GM19043 (cell line): ENCODE data around the gene DDX25.
"Not testable (repeated sequence)": the region's sequence is repeated elsewhere in the genome, so short reads cannot be mapped to it uniquely, and the experiment has no call there.

ENCODE experiments used
- ATAC-seq: cut with Tn5 transposase; IDR thresholded peaks from one replicate; pipeline ENCODE4 v1.9.1; 2021; ENCODE audit warnings: low read depth; ENCODE audit not compliant: unreplicated experiment

The DDX25 gene

GRCh38 chr11:125902927-125903710, 1.2 kb upstream of the DDX25 start, which contains the start of gene PUS3:
Gene PUS3 (minus strand): TSS chr11:125903206. CDS start chr11:125896284, 6,922 bp downstream.
- ATAC-seq: peak; percentile 99

GRCh38 chr11:125904678-125905077, 370 bp downstream of the DDX25 start:
- no peak for ATAC-seq

- ATAC-seq: no peak
Observed at GRCh38 chr11:125910226-125910849, 6.0 kb downstream of the DDX25 start.

GRCh38 chr11:125914601-125915000, 10.3 kb downstream of the DDX25 start:
- ATAC-seq: not testable (repeated sequence)

- no peak for ATAC-seq
Observed at GRCh38 chr11:125916683-125917347, 12.5 kb downstream of the DDX25 start.

GRCh38 chr11:125918140-125918840, 14.0 kb downstream of the DDX25 start:
- no peak for ATAC-seq

GRCh38 chr11:125921042-125921441, 16.7 kb downstream of the DDX25 start:
- no peak for ATAC-seq

- ATAC-seq: no peak
Observed at GRCh38 chr11:125922156-125922555, 17.8 kb downstream of the DDX25 start.

- ATAC-seq: peak; percentile 72
Observed at GRCh38 chr11:125923012-125923579, 18.8 kb downstream of the DDX25 start.

GRCh38 chr11:125923633-125924032, 19.3 kb downstream of the DDX25 start:
- ATAC-seq: no peak

- ATAC-seq: no peak
Observed at GRCh38 chr11:125924384-125925007, 20.2 kb downstream of the DDX25 start.

- no peak for ATAC-seq
Observed at GRCh38 chr11:125925247-125925740, 21.0 kb downstream of the DDX25 start.

- ATAC-seq: no peak
Observed at GRCh38 chr11:125925804-125926203, 21.5 kb downstream of the DDX25 start.

- ATAC-seq: no peak
Observed at GRCh38 chr11:125926682-125927081, 22.4 kb downstream of the DDX25 start.

GRCh38 chr11:125929445-125930075, 25.3 kb downstream of the DDX25 start:
- no peak for ATAC-seq

- ATAC-seq: no peak
Observed at GRCh38 chr11:125930076-125930450, 25.8 kb downstream of the DDX25 start.

GRCh38 chr11:125931116-125931515, 26.8 kb downstream of the DDX25 start:
- ATAC-seq: no peak

- no peak for ATAC-seq
Observed at GRCh38 chr11:125931668-125932067, 27.4 kb downstream of the DDX25 start.

- no peak for ATAC-seq
Observed at GRCh38 chr11:125932301-125932700, 28.0 kb downstream of the DDX25 start.
